HG02852 (cell line): ENCODE data around the gene MYB.
"Not testable (repeated sequence)": the region's sequence is repeated elsewhere in the genome, so short reads cannot be mapped to it uniquely, and the experiment has no call there.

ENCODE experiments used
- ATAC-seq: cut with Tn5 transposase; IDR thresholded peaks from one replicate; pipeline ENCODE4 v1.9.1; 2021; ENCODE audit warnings: mild to moderate bottlenecking, moderate library complexity; ENCODE audit not compliant: unreplicated experiment

The MYB gene

DNA sequence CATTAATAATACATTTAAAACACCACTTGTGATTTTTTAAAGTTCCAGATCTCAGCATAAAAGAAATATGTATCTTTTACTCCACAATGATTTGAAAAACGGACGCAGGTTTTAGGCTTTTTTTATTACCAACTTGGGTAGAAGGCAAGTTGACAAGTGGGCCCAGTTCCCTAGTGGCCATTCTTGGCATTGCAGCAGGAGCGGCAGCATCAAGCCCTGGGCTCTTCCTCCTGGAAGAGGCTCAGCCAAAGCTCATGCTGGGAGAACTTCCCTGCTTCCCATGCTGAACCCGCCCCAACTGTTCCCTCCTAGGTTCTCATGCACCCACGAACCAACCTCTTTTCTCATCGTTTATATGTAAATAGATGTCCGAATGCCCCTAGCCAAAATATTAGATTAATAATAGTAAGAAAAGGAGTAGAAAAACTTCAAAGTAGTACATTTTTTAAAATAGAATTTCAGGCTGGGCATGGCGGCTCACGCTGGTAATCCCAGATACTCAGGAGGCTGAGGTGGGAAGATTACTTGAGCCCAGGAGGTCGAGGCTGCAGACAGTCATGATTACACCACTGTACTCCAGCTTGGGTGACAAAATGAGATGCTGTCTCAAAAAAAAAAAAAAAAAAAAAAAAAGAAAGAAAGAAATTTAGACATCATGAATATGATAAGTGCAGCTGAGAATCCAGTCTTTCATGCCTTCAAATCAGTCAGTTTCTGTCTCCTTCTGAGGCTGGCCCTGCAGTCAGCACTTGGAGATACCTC, 18.2 kb upstream of the MYB start:
- no peak for ATAC-seq

DNA sequence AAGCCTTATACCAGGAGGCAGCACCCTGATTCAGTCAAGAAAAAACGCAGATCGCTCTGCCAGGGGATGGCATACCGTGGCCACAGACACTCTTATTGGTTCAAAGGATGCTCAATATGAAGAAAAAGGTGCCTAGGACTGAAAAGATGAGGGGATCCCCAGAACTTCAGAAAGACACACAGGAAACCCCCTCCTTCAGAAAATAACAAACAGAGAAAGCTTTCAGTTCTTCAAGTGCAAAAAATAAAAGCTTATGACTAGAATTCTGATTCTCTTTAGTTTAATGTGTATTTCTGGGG, 17.7 kb upstream of the MYB start:
- ATAC-seq, result no peak

DNA sequence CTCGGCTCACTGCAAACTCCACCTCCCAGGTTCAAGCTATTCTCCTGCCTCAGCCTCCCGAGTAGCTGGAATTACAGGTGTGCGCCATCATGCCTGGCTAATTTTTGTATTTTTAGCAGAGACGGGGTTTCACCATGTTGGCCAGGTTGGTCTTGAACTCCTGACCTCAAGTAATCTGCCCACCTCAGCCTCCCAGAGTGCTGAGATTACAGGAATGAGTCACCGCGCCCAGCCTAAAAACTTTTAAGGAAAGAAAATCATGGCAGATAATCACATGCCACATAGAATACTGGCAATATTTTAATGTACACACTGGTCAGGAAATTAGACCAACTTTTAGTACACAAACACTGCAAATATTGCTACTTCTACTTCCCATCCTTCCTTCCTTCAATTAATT, 16.7 kb upstream of the MYB start:
- not testable (repeated sequence) for ATAC-seq

DNA sequence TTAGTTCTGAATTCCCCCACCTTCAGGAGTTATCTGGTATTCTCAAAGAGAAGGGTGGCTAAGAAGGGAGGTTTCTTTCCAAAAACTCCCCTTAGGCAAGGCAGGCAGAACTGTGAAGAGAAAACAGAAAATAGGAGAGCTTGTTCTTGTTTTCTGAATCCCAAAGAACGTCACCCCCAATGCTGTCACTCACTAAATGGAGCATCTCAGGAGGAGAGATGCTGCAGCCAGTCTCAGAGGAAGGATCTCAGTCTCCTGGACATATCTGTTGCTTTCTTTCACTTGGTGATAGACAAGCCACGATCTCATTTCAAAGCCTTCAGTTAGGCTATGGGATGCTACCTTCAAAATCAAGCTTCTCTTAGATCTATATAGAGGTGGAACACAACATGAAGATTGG, 16.1 kb upstream of the MYB start:
- no peak for ATAC-seq

DNA sequence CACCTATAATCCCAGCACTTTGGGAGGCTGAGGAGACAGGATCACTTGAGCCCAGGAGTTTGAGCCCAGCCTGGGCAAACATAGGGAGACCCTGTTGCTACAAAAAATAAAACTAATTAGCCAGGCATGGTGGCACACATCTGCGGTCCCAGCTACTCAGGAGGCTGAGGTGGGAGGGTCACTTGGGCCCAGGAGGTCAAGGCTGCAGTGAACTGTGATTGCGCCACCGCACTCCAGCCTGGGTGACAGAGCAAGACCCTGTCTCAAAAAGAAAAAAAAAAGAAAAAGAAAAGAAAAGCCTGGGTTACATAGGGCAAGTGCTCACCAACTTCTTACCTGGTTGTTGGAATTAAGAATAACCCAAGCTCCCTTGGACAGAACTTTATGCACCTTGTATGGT, 14.6 kb upstream of the MYB start:
- no peak for ATAC-seq

DNA sequence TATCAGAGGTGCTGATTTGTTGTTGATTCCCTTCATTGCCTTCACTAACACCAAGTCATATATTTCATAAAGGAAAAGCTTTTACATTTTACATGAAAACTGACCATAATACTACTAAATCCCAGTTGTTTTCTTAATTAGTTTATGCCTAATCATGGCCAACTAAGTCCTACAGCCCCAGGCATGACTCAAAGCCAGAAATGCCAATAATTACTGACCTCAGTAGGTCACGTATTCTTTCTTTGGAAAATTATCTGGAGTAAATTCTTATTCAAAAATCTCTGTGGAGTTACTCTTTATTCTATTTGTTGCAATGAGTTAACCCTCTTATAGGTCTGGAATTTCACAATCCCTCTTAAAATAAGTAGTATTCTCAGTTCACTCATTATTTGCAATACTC, 13.5 kb upstream of the MYB start:
- no peak for ATAC-seq

DNA sequence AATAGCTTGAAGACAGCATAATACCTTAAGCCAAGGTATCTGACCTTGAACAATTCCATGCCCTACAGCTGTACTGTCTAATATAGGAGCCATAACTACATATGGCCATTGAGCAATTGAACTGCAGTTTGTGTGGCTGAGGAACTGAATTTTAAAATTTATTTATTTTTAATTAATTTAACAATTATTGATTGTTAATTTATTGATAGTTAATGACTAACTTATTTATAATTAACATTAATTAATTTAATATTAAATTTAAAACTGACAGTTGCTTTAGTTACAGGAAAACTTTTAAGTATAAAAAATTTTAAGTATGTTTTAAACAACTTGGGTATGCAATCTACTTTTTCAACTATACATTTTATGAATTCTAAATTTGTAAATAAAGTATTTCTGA, 12.3 kb upstream of the MYB start:
- no peak for ATAC-seq

DNA sequence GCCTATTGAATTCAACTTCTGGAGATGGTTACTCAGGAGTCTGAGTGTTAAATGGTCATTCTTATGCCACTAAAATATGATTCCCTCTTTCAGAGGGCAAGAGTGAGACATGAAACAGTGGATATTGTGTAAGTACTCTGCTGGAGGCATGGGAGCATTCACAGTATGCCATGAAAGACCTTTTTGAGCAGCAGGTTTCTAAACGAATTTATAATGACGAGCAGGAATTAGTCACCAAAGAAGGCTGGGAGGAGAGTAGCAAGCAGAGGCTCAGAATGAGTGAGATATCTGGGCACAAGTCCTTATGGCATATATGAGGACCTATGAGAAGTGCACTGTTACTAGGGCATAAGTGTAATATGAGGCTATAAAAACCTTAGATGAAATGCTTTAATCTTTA, 10.9 kb upstream of the MYB start:
- ATAC-seq, result no peak

DNA sequence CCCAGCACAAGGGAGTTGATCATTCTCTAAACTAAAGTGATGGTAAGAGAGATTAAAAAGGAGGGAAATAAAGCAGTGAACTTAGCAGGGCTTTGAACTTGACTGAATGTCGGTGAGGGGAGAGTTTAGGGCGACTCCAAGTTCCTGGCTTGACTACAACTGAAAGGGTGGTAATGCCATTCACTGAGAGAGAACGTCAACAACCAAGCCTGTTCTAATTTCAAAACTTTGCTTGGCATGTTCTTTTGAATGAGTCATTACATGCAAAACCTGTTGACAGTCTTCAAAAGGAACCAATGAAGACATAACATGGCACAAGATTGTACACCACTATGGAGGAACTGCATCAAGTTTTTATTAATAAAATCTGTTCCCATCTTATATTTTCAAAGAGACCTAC, 10.3 kb upstream of the MYB start:
- no peak for ATAC-seq

DNA sequence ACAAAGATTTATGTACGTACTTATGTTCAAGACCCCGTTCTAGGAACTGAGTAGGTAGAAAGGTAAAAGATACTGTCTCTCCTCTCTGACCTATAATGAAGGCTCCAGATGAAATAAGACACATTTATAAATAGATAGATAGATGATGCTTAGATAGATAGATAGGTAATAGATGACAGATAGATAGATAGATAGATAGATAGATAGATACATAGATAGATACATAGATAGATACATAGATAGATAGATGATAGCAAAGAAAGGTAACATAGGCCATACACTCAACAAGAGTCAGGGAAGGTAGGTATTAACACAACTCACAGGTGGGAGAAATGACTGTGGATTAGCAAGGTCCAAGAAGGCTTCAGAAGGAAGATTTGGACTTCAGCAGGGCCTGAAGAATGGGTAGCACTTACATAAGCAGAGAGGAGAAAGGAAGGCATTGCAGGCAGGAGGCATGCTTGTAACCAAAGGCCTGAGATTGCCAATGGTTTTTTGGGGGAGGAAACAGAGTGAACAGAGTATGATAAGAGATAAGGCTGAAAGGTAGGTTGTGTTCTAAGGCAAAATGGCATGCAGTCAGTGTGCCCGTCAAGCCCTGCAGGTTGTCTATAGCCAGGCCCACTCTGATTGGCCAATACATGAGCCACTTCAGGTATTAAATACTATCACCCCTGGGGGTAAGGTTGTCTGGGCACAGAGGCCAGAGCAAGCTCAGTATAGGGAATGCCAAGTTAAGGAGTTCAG, 7.7 kb upstream of the MYB start:
- ATAC-seq, result no peak

DNA sequence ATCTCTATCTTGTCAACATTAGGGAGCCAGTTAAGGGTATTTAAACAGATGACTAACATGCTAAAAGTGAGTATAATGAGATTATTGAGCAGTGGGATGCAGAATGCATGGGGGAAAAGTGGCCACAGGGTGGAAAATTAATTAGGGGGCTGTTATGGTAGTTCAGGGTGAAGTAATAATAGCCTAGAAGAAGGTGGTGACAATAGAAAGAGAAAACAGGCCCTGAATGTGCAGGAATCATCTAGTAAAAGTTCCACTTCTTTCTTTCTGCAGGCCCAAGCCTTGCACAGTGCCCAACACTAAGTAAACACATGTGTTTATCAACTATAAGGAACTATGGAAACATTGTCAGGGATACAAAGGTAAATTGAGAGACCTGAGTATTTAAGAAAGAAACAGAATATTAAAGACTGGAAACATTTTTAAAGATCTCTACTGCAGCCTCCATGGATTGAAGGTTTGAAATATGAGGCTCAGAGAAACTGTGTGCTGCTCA, 7.1 kb upstream of the MYB start:
- ATAC-seq, result no peak

DNA sequence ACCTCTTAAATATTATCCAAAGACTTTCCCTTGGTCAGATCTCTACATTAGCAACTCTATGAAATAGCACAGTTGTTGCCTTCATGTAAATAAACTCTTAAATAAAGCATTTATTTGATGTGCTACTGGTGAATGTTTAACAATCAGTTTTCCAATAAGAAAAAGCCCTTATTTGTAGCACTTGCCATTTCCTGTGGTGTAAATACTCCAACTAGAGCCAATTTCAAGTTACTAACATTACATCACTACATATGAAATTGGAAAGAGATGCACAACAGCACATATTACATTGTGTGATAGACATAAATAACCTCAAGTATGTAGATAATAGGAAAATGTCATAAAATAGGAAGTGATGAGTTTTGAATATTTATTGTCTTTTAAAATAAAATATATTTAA, 5.0 kb upstream of the MYB start:
- ATAC-seq, result no peak

DNA sequence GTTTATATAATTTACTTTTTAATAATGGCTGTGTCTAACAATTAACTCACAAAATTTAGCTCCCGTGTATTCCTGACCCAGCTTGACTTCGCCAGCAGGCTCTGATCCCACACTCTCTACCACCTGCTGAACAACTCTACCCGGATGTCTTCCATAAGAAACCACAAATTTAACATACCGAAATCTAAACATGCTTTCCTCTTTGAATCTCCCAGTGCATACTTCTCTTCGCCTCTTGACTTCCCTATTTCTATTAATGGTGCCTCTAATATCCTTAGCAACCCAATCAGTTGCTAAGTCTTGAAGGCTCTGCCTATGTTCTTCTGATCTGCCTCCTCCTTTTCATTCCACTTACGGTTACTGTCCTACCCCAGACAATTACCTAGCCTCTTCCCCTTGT, 4.6 kb upstream of the MYB start:
- ATAC-seq, result no peak

DNA sequence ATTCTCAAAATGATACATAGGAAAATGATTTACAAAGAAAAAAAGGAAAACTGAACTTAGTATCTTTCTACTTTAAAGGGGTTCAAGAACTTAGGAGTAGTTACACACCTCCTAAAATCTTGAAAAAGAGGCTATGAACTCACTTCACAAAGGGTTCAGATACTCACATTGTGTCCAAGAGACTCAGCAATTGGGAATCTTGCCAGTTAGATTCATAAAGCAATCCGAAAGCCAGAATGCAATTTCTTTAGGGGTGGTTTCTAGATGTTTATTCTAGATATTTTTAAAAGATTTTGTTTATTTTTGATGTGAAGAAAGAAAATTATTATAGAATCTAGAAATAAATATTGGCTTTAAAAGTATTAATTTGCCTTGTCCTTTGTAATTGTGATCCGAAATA, 1.7 kb upstream of the MYB start:
- ATAC-seq, result no peak

DNA sequence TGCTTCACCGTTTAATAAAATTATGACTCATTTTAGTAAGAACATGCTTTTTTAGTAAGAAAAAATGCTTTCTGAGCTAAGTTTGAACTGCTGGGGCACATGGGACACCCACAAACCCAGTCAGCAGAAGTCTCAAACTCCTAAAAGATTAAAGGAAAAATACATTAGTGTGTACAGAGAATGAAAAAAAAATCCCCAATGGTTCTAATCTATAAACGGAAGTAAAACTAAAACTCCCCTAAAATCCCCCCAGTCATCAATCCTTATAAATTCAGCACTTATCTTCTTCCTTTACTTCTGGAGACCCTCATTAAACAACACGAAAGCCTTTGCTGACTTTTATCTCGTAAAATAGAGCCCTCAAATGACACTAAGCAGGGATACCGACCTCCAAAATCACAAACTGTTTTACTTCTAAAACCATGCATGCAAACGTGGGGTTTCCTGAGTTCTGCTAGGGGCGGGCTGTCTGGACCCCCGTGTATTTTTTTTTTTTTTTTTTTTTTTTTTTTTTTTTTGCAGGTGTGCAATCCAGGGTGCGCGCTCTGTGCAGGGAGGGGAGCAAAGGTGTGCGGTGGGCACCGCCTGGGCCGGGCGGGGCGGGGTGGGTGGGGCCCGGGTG, 1.1 kb upstream of the MYB start:
- ATAC-seq, result no peak

DNA sequence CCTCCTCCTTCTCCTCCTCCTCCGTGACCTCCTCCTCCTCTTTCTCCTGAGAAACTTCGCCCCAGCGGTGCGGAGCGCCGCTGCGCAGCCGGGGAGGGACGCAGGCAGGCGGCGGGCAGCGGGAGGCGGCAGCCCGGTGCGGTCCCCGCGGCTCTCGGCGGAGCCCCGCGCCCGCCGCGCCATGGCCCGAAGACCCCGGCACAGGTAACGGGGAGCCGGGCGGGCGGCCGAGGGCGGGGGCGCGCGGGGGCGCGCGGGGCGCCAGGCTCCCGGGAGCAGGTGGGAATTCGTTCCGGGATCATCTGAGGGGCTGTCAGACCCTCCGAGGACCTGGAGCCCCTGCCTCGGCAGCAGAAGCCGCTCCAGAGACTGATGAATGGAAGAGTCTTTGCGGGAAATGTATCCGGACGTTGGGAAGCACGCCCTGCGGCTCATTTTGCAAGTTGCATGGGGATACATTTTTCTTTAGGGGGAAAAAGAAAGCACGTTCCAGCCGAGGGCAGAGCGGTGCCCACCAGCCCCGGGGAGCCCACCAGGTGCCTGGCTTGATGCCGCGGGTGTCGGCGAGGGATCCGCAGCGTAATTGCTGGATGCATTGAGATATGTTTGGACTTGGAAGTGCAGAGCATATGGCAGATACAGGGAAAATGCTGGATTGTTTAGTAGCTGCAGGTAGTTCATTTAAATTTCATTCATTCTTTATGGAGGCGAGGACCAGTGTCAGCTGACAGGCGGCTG, 394 bp downstream of the MYB start:
- ATAC-seq, result no peak

DNA sequence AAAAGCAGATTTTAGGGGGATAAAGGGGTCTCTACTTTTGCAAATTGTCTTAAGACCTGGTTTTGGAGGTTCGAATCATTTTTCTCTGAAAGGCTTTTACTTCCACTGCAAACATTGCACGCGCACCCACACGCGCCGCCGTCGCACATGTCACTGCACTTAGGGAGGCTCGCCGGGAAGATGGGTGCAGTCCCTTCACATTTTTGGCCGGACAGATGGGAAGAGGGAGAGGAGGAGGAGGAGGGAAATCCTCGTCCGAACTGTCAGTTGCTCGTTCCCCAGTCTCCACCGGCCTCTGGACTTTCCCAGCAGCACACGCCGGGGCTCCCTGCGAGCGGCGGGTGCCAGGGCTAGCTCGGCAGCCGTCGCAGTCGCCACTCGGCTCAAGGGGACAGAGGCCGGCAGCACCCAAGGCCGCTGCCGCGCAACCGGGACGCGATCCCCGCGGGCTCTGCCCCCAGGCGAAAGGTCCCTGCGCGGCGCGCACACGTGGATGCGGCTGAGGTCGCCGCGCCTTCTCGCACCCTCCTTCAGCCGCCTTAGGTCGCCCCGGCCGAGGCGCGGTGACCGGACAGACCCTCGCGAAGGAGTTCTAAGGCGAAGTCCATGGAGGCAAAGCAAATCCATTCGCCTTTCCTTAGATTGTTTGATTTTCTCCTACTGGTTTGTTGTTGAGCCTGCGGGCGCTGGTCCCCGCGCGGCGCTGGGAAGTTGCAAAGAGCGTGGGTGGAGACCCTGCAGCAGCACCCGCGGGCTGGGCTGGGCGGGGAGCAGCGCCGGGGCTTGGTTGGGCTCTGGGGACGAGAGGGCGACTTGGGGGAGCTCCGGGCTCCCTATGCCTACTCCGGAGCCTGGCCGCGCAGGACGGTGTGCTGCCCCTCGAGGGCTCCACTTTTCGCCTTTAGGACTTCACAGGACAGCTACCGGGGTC, 1.2 kb downstream of the MYB start:
- ATAC-seq, result peak; percentile 8

DNA sequence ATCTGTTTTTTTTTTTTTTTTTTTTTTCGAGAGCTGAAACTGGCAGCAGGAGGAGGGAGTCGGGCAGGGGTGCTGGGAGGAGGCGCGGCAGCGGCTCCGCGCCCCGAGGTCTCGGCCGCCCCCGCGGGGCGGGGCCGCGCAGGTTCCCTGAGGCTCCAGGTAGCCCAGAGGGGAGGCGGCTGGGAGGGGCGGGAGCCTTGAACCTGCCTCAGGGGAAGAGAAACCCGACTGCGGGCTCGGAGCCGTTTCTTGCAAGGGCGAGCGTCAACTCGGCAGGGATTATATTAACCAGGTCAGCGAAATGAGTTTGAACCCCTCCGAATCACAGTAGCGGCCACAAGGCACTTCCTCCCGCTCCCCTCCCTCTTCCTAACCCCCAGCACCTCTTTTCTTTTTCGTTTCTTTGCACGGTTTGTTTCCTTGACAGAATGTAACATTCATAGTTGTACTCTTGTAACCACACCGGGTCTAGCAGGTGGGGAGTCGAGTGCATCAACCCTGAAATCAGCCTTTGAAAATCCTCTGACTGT, 2.0 kb downstream of the MYB start:
- ATAC-seq, result peak; percentile 44

DNA sequence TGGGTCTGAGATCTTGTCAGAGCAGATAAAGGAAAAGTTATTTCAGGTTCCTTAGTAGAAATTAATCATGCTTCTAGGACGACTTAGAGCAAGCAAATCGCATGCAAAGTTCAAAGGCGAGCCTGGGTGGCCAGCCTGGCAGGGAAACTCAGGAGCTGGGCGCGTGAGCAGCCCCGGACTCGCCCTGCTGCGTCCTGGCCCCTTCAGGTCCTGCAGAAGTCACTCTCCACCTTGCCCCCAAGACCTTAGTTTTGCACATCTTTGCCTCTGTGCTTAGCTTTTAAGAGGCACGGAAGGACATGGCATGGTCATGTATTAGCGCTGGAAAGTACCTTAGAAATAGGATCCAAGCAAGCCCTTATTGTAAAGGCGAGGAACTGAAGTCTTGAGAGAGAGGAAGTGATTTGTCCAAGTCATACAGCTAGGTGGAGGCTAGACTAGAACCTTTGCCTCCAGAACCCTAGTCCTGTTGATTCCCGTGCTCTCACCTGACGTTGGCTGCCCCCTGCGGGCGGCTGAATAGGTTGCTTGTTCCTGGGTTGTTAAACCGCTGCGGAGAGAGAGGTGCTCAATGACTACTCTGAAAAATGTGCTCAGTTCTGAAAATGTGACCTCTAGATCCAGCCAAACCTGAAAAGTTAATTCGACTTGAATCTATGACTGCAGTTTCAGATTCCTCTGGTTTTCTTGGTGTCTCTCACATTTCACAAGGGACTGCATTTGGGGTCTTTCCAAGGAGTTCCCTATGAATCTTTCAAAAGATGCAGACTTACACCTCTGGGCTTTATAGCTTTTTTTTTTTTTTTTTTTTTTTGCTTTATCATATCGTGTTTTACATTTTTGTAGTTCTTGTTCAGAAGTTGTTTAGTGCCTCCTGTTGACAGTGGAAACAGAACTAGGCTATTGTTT, 2.7 kb downstream of the MYB start:
- ATAC-seq, result peak; percentile 30
